HUES6 (cell line): ENCODE data around the gene ERVMER34-1.

ENCODE experiments used
- H3K27ac ChIP-seq: 2 replicates; pipeline ENCODE4 v1.7.0; 2013; ENCODE audit warnings: low read depth, mild to moderate bottlenecking, low read length, inconsistent platforms
- H3K27me3 ChIP-seq: 2 replicates; pipeline ENCODE4 v1.6.1; 2013; ENCODE audit warnings: low read length; ENCODE audit not compliant: control insufficient read depth, insufficient read depth
- H3K36me3 ChIP-seq: 2 replicates; pipeline ENCODE4 v1.6.1; 2013; ENCODE audit warnings: low read length; ENCODE audit not compliant: control insufficient read depth, insufficient read depth
- H3K4me1 ChIP-seq: 2 replicates; pipeline ENCODE4 v1.6.1; 2013; ENCODE audit warnings: low read length; ENCODE audit not compliant: control insufficient read depth, insufficient read depth
- H3K4me3 ChIP-seq: 2 replicates; pipeline ENCODE4 v1.5.1; 2013; ENCODE audit warnings: low read depth, low read length
- H3K9ac ChIP-seq: one replicate; pipeline ENCODE4 v1.6.1; 2013; ENCODE audit warnings: mild to moderate bottlenecking, low read length
- H3K9me3 ChIP-seq: 2 replicates; pipeline ENCODE4 v1.6.1; 2013; ENCODE audit warnings: low read depth, low read length; ENCODE audit not compliant: control insufficient read depth, insufficient read depth

Gene ERVMER34-1

GRCh38 chr4:52755426-52755825, 4.2 kb upstream of the ERVMER34-1 start:
- H3K27ac ChIP-seq, result no peak overlapping the region
- H3K36me3 ChIP-seq, result no peaks in the 10 kb centered on the region
- peaks cover 6% of the 10 kb centered on the region for H3K4me1 ChIP-seq
- H3K4me3 ChIP-seq, result no peak overlapping the region
- no peak overlapping the region for H3K9ac ChIP-seq
- H3K27me3 ChIP-seq, result peaks cover 23% of the 10 kb centered on the region
- H3K9me3 ChIP-seq, result no peaks in the 10 kb centered on the region

- peaks cover 6% of the 10 kb centered on the region for H3K4me1 ChIP-seq
- H3K27ac ChIP-seq, result no peak overlapping the region
- no peak overlapping the region for H3K4me3 ChIP-seq
- peaks cover 7% of the 10 kb centered on the region for H3K36me3 ChIP-seq
- H3K9me3 ChIP-seq, result no peaks in the 10 kb centered on the region
- H3K27me3 ChIP-seq, result peaks cover 26% of the 10 kb centered on the region
- no peak overlapping the region for H3K9ac ChIP-seq
Observed at GRCh38 chr4:52752936-52753335, 1.7 kb upstream of the ERVMER34-1 start.

- H3K27me3 ChIP-seq, result peaks cover 26% of the 10 kb centered on the region
- H3K9ac ChIP-seq, result no peak overlapping the region
- no peak overlapping the region for H3K27ac ChIP-seq
- peaks cover 6% of the 10 kb centered on the region for H3K4me1 ChIP-seq
- peak overlapping the region; percentile 54 for H3K4me3 ChIP-seq
- peaks cover 11% of the 10 kb centered on the region for H3K36me3 ChIP-seq
- H3K9me3 ChIP-seq, result no peaks in the 10 kb centered on the region
Observed at GRCh38 chr4:52751487-52751911, 274 bp upstream of the ERVMER34-1 start.

- Histone ChIP-seq H3K9me3 (no peaks in the 10 kb centered on the region), H3K4me3 (peak overlapping the region; percentile 54), H3K27me3 (peaks cover 26% of the 10 kb centered on the region), H3K4me1 (peaks cover 6% of the 10 kb centered on the region), H3K36me3 (peaks cover 16% of the 10 kb centered on the region), H3K27ac (no peak overlapping the region), H3K9ac (no peak overlapping the region)
Observed at GRCh38 chr4:52750213-52750612, 1.0 kb downstream of the ERVMER34-1 start.

GRCh38 chr4:52748432-52748831, 2.8 kb downstream of the ERVMER34-1 start:
- H3K4me3 ChIP-seq, result no peak overlapping the region
- H3K36me3 ChIP-seq, result peaks cover 25% of the 10 kb centered on the region
- peaks cover 10% of the 10 kb centered on the region for H3K4me1 ChIP-seq
- no peaks in the 10 kb centered on the region for H3K9me3 ChIP-seq
- H3K27me3 ChIP-seq, result peaks cover 26% of the 10 kb centered on the region
- H3K9ac ChIP-seq, result no peak overlapping the region
- H3K27ac ChIP-seq, result no peak overlapping the region

GRCh38 chr4:52744588-52744987, 6.6 kb downstream of the ERVMER34-1 start:
- Histone ChIP-seq H3K27ac (no peak overlapping the region), H3K4me3 (no peak overlapping the region), H3K27me3 (no peaks in the 10 kb centered on the region), H3K9me3 (no peaks in the 10 kb centered on the region), H3K36me3 (peaks cover 25% of the 10 kb centered on the region), H3K4me1 (peaks cover 7% of the 10 kb centered on the region; the same call in 1 of the 2 replicates), H3K9ac (no peak overlapping the region)

- H3K9me3 ChIP-seq, result 0 out of 2 replicates have a peak, but pooled peaks cover 2% of the 10 kb centered on the region
- no peak overlapping the region for H3K4me3 ChIP-seq
- peaks cover 7% of the 10 kb centered on the region; the same call in 1 of the 2 replicates for H3K4me1 ChIP-seq
- no peaks in the 10 kb centered on the region for H3K27me3 ChIP-seq
- H3K9ac ChIP-seq, result no peak overlapping the region
- peaks cover 21% of the 10 kb centered on the region for H3K36me3 ChIP-seq
- H3K27ac ChIP-seq, result no peak overlapping the region
Observed at GRCh38 chr4:52743444-52744019, 7.7 kb downstream of the ERVMER34-1 start.

- Histone ChIP-seq H3K27me3 (no peaks in the 10 kb centered on the region), H3K9me3 (no peaks in the 10 kb centered on the region), H3K9ac (no peak overlapping the region), H3K4me1 (peaks cover 11% of the 10 kb centered on the region), H3K36me3 (no peaks in the 10 kb centered on the region), H3K27ac (no peak overlapping the region), H3K4me3 (no peak overlapping the region)
Observed at GRCh38 chr4:52729586-52729985, 21.6 kb downstream of the ERVMER34-1 start.

- Histone ChIP-seq H3K36me3 (no peaks in the 10 kb centered on the region), H3K4me1 (peaks cover 11% of the 10 kb centered on the region), H3K9ac (no peak overlapping the region), H3K27me3 (no peaks in the 10 kb centered on the region), H3K27ac (no peak overlapping the region), H3K9me3 (no peaks in the 10 kb centered on the region), H3K4me3 (no peak overlapping the region)
Observed at GRCh38 chr4:52728691-52729240, 22.5 kb downstream of the ERVMER34-1 start.

GRCh38 chr4:52726826-52727580, 24.2 kb downstream of the ERVMER34-1 start:
- peaks cover 16% of the 10 kb centered on the region for H3K4me1 ChIP-seq
- H3K4me3 ChIP-seq, result no peak overlapping the region
- H3K9ac ChIP-seq, result no peak overlapping the region
- H3K27ac ChIP-seq, result no peak overlapping the region
- H3K36me3 ChIP-seq, result no peaks in the 10 kb centered on the region
- no peaks in the 10 kb centered on the region for H3K27me3 ChIP-seq
- H3K9me3 ChIP-seq, result no peaks in the 10 kb centered on the region
